GM12865 (cell line): ENCODE results near the gene STON1.

Source experiments
- DNase-seq: peaks from one replicate; pipeline ENCODE4 v3.0.0; 2010; ENCODE audit warnings: low read depth
- H3K4me3 ChIP-seq: 2 replicates; pipeline ENCODE4 v1.5.1; 2011; ENCODE audit warnings: mild to moderate bottlenecking, low read depth, low read length, control low read depth
- CTCF ChIP-seq: IDR thresholded peaks from 2 replicates; pipeline ENCODE4 v1.5.1; 2011; ENCODE audit warnings: low read length, control low read depth, low read depth, inconsistent platforms; ENCODE audit not compliant: insufficient read depth; ENCODE audit errors: missing control alignments

Gene STON1, protein sequence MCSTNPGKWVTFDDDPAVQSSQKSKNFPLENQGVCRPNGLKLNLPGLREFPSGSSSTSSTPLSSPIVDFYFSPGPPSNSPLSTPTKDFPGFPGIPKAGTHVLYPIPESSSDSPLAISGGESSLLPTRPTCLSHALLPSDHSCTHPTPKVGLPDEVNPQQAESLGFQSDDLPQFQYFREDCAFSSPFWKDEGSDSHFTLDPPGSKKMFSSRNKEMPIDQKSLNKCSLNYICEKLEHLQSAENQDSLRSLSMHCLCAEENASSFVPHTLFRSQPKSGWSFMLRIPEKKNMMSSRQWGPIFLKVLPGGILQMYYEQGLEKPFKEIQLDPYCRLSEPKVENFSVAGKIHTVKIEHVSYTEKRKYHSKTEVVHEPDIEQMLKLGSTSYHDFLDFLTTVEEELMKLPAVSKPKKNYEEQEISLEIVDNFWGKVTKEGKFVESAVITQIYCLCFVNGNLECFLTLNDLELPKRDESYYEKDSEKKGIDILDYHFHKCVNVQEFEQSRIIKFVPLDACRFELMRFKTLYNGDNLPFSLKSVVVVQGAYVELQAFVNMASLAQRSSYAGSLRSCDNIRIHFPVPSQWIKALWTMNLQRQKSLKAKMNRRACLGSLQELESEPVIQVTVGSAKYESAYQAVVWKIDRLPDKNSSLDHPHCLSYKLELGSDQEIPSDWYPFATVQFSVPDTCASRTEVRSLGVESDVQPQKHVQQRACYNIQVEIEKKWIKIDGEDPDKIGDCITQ

GRCh38 chr2:48530033-48530811, at the start of gene STON1:
TSS of gene STON1 (plus strand) at chr2:48530154. CDS start at chr2:48580634, 50,480 bp downstream.
- H3K4me3 ChIP-seq = peak within 1 kb of the TSS; percentile 36
- no peak for DNase-seq
- no peak for TF ChIP-seq CTCF

GRCh38 chr2:48480526-48480925, 49.4 kb upstream of the STON1 start:
- TF ChIP-seq CTCF = no peak
- H3K4me3 ChIP-seq = no peak overlapping the region
- no peak for DNase-seq

GRCh38 chr2:48482313-48482712, 47.6 kb upstream of the STON1 start:
- no peak overlapping the region for H3K4me3 ChIP-seq
- DNase-seq = no peak
- no peak for TF ChIP-seq CTCF

GRCh38 chr2:48482769-48483168, 47.2 kb upstream of the STON1 start:
- TF ChIP-seq CTCF = no peak
- no peak overlapping the region for H3K4me3 ChIP-seq
- no peak for DNase-seq

DNA sequence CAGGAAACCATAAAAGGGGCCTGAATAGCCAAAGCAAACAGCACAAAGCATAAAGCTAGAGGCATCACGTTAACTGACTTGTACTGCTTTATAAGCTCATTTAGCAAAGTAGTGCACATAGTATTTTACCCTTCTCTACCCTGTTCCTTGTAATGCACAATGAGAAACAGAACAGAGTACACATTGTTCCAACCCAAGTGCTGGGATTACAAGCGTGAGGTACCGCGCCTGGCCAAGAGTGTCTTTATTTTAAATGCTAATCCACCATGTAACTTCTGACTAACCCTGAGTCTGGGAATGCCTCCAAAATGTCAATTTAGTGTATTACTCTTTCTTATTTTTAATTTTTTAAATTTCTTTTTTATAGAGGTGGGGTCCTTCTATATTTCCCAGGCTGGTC, 46.4 kb upstream of the STON1 start:
- no peak for DNase-seq
- no peak for TF ChIP-seq CTCF
- H3K4me3 ChIP-seq = no peak overlapping the region

DNA sequence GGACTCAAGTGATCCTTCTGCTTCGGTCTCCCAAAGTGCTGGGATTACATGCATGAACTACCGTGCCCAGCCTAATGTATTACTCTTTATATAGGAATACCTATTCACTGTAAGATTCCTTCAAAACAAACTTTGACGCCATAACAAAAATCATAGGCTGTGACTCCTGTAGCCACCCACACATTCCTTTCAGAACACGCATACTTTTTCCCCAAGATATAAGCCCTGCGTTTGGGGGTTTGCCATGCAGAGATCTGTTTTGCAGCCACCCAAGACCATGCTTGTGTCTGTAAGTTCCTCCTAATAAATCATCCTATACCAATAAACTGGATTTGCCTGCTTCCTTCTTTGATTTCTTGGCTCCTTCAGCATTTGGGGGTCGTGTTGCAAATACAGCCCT, 46.0 kb upstream of the STON1 start:
- no peak for DNase-seq
- H3K4me3 ChIP-seq = no peak overlapping the region
- TF ChIP-seq CTCF = no peak
